GM11168 (cell line): ENCODE data around the gene EIF5A.

Experiments used
- in situ Hi-C: fragments of 300-500 bp; cut with MboI; formaldehyde crosslinking; loops from one replicate; pipeline ENCODE4 v1.12.0; 2022; ENCODE audit warnings: low sequenced_read_pairs; ENCODE audit not compliant: unreplicated experiment

EIF5A gene

DNA sequence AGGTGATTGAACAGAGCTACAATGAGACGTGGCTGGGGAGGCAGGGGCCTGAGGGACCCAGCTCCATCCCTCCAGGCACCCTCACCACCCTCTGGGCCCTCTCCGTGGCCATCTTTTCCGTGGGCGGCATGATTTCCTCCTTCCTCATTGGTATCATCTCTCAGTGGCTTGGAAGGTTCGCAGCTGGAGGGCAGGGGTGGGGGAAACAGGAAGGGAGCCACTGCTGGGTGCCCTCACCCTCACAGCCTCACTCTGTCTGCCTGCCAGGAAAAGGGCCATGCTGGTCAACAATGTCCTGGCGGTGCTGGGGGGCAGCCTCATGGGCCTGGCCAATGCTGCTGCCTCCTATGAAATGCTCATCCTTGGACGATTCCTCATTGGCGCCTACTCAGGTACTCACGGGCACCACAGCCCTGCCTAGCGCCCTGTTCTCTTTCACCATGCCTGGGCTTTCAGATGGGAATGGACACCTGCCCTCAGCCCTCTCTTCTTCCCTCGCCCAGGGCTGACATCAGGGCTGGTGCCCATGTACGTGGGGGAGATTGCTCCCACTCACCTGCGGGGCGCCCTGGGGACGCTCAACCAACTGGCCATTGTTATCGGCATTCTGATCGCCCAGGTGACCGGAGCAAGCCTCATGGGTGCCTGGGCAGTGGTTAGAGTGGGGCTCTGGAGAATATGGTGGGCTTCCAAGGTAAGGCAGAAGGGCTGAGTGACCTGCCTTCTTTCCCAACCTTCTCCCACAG lies 23.8 kb upstream of the EIF5A start:
- in situ Hi-C loops = no loop called here

DNA sequence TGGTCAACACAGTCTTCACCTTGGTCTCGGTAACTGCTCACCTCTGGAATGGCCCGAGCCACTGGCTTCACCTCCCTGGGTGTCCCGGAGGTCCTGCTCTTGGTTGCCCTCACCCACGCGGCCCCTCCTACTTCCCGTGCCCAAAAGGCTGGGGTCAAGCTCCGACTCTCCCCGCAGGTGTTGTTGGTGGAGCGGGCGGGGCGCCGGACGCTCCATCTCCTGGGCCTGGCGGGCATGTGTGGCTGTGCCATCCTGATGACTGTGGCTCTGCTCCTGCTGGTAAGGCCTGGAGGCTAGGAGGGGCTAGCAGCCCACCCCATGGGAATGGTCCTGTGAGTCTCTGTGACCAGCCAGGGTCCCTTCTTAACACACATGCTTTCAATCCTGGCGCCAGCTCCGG lies 22.5 kb upstream of the EIF5A start:
- in situ Hi-C loops = no loop called here

DNA sequence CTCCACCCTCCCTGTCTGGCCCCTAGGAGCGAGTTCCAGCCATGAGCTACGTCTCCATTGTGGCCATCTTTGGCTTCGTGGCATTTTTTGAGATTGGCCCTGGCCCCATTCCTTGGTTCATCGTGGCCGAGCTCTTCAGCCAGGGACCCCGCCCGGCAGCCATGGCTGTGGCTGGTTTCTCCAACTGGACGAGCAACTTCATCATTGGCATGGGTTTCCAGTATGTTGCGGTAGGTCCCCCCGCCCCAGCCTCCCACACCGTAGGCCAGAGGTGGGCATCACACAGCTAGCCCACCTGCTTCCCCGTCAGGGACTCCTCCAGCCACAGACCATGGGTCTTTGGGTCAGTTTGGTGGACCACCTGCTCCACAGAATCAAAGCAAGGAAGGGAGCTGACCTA lies 21.7 kb upstream of the EIF5A start:
- in situ Hi-C loops = no loop called here

DNA sequence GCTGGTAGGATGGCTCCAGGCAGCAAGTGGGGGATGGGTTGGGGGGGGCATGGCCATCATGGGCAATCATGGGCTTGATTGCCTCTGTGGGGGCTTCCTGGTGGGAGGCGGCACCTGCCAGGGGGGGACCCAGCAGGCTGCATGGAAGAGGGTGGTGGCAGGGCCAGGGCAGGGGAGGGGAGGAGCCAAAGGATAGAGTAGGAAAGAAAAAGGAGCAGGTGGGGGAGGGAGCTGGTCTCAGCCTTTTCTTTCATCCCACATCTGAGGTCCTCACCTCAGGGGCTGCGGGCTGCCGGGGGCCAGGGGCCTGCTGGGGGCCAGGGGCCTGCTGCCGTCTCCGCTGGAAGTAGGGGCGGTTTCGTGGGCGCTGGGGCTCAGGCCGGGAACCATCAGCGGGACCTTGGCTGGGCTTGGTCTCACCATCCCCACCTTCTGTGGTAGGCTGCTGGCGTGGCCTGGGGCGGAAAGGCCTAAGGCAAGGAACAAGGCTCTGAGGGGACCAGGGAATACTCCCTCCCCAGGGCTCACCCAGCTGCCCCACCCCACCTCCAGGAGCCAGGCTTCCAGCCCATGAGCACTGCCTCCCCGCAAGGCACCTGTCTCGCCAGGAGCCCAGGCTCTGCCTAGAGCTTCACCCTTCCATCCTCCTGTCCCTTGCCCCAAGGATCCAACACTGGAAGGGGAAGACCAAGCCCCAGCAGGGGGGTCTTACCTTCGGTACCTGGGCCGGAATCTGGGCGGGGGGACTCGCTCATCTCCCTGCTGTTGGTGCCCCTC lies 18.0 kb upstream of the EIF5A start:
- in situ Hi-C loops = no loop called here

DNA sequence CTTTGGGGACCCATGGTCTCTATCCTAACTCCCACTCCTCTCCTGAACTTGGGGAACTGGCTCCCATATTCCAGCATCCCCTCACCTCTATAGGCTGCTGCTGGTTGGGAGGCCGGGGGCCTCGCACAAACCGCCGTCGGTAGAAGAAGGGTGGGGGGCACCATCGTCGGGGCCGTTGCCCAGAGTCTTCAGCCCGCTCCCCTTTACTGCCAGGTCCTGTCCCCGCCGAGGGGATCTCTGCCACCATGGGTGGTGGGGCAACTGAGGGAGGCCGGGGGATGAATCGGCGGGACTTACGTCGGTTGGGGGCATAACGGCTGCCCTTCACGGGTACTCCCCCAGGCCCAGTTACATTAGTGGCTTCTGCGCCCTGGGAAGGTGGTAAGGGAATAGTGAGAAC lies 17.3 kb upstream of the EIF5A start:
- in situ Hi-C loops = no loop called here

DNA sequence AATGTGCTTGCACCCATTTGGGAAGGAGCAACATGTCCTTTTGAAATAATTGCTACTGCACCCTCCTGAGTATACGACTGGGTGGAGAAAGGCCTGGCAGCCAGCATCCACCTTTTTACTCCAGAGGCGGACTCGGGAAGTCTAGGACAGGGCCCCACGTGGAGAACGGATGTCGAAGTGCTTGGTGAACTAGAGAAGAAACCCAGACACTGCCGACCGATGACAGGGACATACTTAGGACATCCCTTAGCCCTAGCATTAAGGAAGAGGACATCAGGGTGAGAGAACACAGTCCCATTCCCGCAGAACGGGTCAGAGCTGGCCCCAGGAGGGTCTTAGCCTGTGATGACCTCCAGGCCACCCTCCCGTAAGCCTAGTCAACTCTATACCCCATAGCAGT lies 16.7 kb upstream of the EIF5A start:
- in situ Hi-C loops = no loop called here

DNA sequence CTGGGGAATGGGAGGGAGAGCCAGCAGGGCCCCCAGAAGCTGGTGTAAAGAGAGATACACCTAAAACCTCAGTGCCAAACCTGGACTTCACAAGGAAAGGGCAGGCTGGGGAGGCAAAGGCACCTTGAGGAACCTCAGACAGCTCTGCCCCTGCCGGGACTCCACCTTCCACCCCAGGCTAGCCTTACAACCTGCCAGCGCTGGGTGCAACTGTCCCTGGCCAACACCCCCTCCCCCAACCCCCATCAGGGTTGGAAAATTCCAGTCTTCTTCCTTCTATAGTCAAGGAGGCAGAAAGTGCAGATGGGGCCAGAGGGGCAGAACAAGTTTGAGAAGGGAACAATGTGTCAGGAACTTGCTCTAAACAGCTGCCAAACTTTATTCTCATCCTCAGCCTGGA lies 15.2 kb upstream of the EIF5A start:
- in situ Hi-C loops = no loop called here

DNA sequence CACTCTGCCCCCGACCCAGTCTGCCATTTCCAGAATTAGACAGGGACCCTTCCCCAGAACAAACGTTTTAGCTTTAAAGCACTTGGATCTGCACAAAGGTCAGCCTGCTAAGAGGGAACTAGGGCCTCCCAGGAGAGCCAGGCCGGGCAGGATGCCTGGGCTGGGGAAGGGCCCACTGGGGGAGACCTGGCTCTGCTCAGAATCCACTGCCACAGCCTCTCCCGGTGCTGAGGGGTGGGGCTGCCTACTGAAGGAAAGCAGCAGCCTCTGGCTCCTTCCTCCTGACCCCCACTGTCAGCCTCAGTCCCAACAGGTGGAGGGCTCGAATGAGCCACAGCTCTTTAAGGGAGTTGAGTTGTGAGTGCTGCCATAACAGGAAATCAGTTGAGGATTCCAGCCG lies 14.7 kb upstream of the EIF5A start:
- in situ Hi-C loops = no loop called here

DNA sequence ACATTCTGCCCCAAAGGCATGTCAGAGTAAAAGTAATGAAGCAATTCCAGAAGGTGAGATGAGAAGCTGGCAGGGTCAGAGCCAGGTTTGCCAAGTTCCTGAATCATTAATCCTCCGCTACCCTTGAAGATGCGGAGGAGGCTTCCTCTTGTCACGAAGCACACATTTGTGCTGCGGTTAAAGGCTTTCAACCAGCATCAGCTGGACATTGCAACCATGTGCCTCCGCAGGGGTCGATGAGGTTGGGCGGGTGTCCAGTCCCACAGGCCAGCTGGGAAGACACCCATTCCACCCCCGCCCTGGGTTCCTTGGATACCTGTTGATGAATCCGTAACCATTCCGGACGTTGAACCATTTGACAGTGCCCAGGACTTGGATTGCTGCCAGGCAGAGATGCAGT lies 14.3 kb upstream of the EIF5A start:
- in situ Hi-C loops = no loop called here

DNA sequence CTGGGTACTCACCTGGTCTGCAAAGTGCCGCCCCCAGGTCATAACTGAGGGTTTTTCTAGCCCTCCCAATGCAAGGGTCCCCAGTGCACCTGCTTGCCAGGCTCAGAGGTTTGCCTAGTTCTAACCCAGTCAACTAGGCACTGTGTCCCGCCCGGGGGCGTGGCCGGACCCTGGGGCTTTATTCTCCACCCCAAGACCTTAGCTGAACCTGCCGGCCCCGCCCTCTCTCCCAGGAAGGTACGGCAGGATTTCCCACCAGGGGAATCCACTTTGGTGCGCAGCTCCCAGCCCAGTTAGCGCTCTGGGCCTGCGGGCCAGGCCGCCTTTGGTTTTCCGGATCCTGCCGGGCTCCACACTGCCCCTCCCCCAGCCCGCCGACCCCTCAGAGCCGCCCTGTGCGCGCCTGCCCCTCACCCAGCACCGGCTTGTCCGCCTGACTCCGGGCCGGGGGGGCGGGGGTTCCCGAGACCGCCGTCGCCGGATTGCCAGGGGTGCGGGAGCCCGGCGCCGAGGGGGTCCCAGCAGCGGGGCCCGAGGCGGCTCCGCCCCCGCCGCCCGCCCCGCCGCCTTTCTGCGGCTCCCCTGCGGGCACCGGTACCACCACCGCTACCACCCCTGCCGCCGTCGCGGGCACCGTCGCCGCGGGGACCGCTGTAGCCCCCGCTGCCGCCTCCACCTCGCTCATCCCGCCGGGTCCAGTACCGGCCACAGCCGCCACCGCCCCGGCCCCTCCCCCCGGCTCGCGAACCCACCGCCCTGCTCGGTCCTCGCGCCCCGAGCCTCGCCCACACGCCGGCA lies 13.4 kb upstream of the EIF5A start:
- in situ Hi-C loops = no loop called here

DNA sequence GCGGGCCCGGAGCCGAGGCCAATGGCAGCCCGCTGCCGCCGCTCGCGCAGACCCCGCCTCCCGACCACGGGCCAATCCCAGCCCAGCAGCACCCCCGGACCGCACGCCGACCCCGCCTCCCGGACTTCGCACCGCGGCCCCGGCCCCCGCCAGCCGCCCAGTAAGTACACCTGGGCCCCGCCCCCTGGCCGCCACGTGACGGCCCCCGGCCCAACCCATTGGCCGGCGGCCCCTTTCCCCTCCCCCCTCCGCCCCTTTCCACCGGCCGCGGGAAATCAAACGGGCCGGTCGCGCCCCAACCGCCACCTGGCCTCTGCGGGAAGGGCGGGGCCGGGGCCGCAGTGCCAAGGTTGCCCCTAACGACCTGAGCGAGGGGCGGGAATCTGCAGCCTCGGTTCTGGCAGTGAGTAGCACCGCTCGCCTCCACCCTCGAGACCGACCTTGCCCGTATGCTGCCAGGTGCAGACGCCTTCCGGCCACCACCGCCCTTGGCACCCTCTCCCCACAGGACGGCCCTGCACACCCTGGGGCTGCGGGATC lies 12.7 kb upstream of the EIF5A start, which contains the start of gene YBX2:
Gene YBX2 (minus strand): TSS at position 26 of the 540 bp plus-strand sequence. CDS start 139 bp downstream, outside the sequence.
- in situ Hi-C loops = no loop called here

DNA sequence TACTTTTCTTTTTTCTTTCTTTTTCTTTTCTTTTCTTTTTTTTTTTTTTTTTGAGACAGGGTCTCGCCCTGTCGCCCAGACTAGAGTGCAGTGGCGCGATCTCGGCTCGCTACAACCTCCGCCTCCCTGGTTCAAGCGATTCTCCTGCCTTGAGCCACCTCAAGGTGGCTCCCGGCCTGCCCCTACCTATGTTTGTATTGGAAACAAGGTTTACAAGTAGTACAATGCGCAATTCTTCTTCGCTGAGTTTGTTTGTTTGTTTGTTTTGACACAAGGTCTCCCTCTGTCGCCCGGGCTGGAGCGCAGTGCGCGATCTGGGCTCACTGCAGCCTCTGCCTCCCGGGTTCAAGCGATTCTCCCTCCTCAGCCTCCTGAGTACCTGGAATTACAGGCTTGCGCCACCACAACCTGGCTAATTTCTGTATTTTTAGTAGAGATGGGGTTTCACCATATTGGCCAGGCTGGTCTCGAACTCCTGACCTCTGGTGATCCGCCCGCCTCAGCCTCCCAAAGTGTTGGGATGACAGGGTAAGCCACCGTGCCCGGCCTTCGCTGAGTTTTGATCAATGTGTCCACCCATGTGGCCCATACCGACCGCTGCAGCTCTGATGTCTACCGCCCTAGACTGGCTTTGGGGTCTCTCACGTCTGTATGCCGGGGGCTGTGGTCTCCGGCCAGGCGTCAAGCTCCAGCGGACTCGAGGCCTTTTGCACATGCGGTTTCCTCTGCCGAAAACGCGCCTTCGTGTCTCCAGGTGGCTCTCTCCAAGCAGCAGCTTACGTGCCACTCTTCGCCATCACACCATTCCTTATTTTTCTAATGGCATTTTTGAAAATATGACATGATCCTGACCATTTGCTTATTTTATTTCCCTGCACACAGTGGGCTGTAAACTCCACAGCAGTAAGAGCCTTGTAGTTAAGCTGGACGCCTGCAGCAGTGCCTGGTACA lies 11.9 kb upstream of the EIF5A start:
- in situ Hi-C loops = no loop called here

DNA sequence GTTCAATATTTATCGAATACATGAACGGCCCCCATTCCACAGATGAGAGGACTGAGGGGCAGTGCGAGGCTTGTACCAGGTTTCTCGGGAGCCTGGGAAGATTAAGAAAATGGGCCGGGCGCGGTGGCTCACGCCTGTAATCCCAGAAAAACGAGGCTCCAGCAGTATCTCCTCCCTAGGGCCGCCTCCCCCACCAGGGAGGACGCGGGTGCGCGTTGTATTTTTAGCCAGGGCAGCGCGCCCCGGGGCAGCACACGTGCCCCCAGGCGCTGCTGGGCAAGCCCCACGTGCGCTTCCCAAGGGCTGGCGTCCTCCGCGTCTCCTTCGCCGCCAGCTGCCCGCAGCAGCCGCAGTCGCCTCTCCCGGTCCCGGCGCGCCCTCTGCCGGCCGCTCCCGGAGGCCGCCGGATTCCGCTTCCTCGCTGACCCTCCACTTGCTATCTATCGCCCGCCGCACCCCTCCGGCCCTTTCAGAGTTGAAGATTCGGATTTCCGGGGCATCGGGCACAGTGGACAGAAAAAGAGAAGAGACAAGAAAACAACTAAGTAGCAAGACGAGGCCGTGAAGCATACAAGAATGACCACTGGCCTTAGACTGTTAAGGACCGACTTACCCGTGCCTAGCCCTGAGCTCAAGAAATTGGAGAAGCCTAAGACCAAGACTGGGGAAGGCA lies 11.1 kb upstream of the EIF5A start:
- in situ Hi-C loops = no loop called here

DNA sequence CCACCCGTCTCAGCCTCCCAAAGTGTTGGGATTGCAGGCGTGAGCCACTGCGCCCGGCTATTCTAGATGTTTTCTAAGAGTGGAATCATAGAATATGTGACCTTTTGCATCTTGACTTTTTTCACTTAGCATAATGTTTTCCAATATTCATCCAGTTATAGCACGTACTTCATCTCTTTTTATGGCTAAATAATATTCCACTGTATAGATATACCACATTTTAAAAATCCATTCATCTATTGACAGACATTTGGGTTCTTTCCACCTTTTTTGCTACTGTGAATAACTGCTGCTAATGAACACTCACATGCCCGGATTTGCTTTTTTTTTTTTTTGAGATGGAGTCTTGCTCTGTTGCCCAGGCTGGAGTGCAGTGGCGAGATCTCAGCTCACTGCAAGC lies 3.2 kb upstream of the EIF5A start:
- in situ Hi-C loops = no loop called here

DNA sequence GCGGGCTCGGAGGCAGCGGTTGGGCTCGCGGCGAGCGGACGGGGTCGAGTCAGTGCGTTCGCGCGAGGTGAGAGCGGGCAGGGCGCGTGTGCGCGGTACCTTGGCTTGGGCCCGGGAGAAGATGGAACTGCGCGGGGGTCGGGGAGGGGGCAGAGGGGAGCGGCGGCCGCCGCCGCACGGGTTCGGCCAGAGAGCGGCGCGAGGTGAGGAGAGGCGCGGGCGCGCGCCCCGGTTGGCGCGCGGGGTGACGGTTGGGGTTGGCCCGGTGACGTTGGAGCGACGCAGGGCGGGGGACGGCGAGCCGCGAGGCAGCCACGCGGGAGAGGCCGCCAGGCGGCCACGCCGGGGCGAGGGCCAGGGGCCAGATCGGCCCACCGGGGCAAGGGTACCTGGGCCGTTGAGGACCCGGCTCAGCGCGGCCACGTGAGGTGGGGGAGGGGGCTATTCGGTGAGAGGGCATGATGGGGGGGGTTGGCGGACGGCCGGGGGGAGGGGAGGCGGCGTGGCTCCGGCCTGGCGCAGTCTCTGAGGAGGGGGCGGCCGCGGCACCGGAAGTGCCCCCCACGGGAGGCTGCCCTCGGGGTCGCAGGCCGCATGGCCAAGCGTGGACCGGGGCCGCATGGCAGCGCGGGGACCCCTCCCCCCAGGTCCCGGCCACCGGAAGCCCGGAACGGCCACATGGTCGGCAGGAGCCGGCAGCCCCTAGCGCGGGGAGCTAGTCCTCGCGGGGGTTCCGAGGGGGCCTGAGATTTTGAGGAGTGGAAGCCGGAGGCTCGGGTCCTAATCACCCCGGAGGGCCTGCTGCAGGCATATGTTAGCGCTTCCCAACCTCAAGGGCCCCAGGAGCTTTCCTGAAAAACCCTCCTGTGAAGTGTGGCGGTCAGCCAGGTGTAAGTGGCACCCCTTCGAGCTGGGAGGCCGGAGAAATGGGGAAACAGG lies 527 bp downstream of the EIF5A start:
- in situ Hi-C loops = no loop called here

DNA sequence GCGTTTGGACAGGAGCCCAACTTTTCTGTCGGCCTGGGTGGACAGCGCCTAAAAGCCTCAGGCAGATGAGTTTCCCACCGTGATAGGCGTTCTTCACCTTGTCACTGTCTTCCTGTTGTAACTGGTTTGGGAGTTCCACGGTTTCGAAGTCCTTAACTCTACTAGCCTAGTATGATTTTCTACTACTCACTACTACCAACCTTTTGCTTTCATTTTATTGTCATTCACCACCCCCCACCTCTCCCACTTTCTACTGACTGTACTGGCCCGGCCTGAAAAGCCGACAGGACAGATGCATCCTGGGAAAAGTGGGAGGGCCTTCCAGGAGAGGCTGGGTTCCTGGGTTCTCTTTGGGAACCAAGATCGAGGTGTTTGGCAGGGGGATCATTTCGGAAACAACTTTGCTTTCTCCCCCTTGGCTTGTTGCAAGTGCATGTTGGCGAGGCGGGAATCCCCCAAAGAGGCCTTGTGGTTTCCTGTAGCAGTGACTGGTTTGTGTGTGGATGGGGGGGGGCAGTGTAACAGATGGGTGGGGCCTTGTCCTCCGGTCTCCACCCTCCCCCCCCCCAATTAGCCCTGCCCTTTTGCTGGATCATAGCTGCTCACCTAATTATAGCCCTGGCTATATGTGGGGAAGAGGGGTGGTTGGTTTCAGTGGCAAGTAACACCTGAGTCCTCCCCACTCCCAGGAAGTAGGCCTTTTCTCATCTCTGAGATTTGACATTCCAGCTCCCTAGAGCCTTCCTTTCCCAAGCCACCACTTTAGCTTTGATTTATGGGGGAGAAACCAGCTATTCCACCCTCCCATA lies 1.4 kb downstream of the EIF5A start:
- in situ Hi-C loops = no loop called here

DNA sequence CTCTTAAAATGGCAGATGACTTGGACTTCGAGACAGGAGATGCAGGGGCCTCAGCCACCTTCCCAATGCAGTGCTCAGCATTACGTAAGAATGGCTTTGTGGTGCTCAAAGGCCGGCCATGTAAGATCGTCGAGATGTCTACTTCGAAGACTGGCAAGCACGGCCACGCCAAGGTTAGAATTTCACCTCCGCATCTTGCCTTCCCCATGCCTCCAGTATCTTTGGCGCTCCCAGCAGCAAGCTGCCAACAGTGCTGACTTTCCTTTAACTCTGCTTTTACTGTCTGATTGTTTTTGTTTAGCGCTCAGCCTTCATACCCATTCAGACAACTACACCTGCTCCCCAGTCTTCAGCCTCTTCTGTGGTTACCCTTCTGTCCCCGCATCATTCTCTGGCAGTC lies 2.2 kb downstream of the EIF5A start:
- in situ Hi-C loops = no loop called here
